Astrocyte (in vitro differentiated cells and primary cell): ENCODE measurements around the gene CALY. TPM values are rescaled to one million over a fixed set of nuclear protein-coding genes. Genes with fewer than 3 reads are reported as not detected.

Source experiments
- DNase-seq: peaks from one replicate; pipeline ENCODE4 v3.0.0-alpha.2; 2010; ENCODE audit warnings: low read depth
- FAIRE-seq: peaks from 2 replicates; lab custom pipeline; 2011; peaks lifted over from hg19 to GRCh38; lab: Jason Lieb, UNC
- H2AFZ ChIP-seq: 2 replicates; pipeline ENCODE4 v1.6.0; 2012; ENCODE audit warnings: low read depth, low read length, inconsistent platforms
- H3K27ac ChIP-seq: 2 replicates; pipeline ENCODE4 v1.5.1; 2011; ENCODE audit warnings: low read depth, low read length, inconsistent platforms
- H3K27me3 ChIP-seq: 2 replicates; pipeline ENCODE4 v1.6.0; 2011; ENCODE audit warnings: low read length, inconsistent platforms; ENCODE audit not compliant: insufficient read depth
- H3K36me3 ChIP-seq: 2 replicates; pipeline ENCODE4 v1.5.1; 2011; ENCODE audit warnings: low read length, inconsistent platforms; ENCODE audit not compliant: insufficient read depth
- H3K4me1 ChIP-seq: 2 replicates; pipeline ENCODE4 v1.5.1; 2011; ENCODE audit warnings: low read length, inconsistent platforms; ENCODE audit not compliant: insufficient read depth
- H3K4me2 ChIP-seq: 2 replicates; pipeline ENCODE4 v1.6.0; 2012; ENCODE audit warnings: low read length, inconsistent platforms
- H3K4me3 ChIP-seq: 2 replicates; pipeline ENCODE4 v1.5.1; 2011; ENCODE audit warnings: low read depth, mild to moderate bottlenecking, low read length, inconsistent platforms; ENCODE audit not compliant: insufficient read depth
- H3K79me2 ChIP-seq: 2 replicates; pipeline ENCODE4 v1.6.0; 2012; ENCODE audit warnings: mild to moderate bottlenecking, low read length, inconsistent platforms; ENCODE audit not compliant: insufficient read depth
- H3K9ac ChIP-seq: 2 replicates; pipeline ENCODE4 v1.6.0; 2012; ENCODE audit warnings: mild to moderate bottlenecking, low read length, inconsistent platforms
- H3K9me3 ChIP-seq: 2 replicates; pipeline ENCODE4 v1.5.1; 2012; ENCODE audit warnings: low read depth, mild to moderate bottlenecking, low read length, inconsistent platforms; ENCODE audit not compliant: insufficient read depth
- H4K20me1 ChIP-seq: 2 replicates; pipeline ENCODE4 v1.6.0; 2012; ENCODE audit warnings: low read length, inconsistent platforms; ENCODE audit not compliant: insufficient read depth
- H3K27ac Mint-ChIP-seq: one replicate; pipeline ENCODE4 v1.8.0; 2021; ENCODE audit warnings: mild to moderate bottlenecking, mixed read lengths; ENCODE audit not compliant: unreplicated experiment
- H3K27me3 Mint-ChIP-seq: one replicate; pipeline ENCODE4 v1.8.0; 2021; ENCODE audit warnings: low read depth, mixed read lengths; ENCODE audit not compliant: unreplicated experiment
- H3K36me3 Mint-ChIP-seq: one replicate; pipeline ENCODE4 v1.8.0; 2021; ENCODE audit warnings: low read depth, mixed read lengths; ENCODE audit not compliant: unreplicated experiment
- H3K4me1 Mint-ChIP-seq: one replicate; pipeline ENCODE4 v1.8.0; 2021; ENCODE audit warnings: low read depth, mixed read lengths; ENCODE audit not compliant: unreplicated experiment
- H3K4me3 Mint-ChIP-seq: one replicate; pipeline ENCODE4 v1.8.0; 2021; ENCODE audit warnings: mild to moderate bottlenecking, moderate library complexity, mixed read lengths; ENCODE audit not compliant: unreplicated experiment
- H3K9me3 Mint-ChIP-seq: one replicate; pipeline ENCODE4 v1.8.0; 2021; ENCODE audit warnings: mild to moderate bottlenecking, mixed read lengths; ENCODE audit not compliant: unreplicated experiment
- CTCF ChIP-seq: IDR thresholded peaks from 2 replicates; pipeline ENCODE4 v1.5.1; 2011; ENCODE audit warnings: low read depth, mild to moderate bottlenecking, inconsistent platforms, low read length, moderate library complexity; ENCODE audit not compliant: insufficient read depth
- EZH2 ChIP-seq: IDR thresholded peaks from 2 replicates; pipeline ENCODE4 v1.6.1; 2012; ENCODE audit warnings: mild to moderate bottlenecking, low read length, inconsistent platforms; ENCODE audit not compliant: insufficient read depth
- total RNA-seq: library from RNA; stranded (reverse); gene quantifications from 2 replicates; pipeline ENCODE4 v1.2.1, GENCODE V29; 2021

Gene CALY
- total RNA-seq, 1 donor from 2014 or later, result 1.1 TPM

GRCh38 chr10:133366751-133367150 lies 30.1 kb upstream of the CALY start:
- no peaks in the 10 kb centered on the region for H3K9me3 Mint-ChIP-seq
- peaks cover 18% of the 10 kb centered on the region for H3K36me3 Mint-ChIP-seq
- Histone ChIP-seq H3K9me3 (no peaks in the 10 kb centered on the region), H4K20me1 (peaks cover 5% of the 10 kb centered on the region), H3K36me3 (peaks cover 5% of the 10 kb centered on the region), H3K9ac (no peak overlapping the region), H3K4me1 (no peaks in the 10 kb centered on the region), H3K27ac (no peak overlapping the region), H3K79me2 (peaks cover 3% of the 10 kb centered on the region), H3K27me3 (no peaks in the 10 kb centered on the region), H3K4me2 (no peak overlapping the region), H3K4me3 (no peak overlapping the region), H2AFZ (no peak overlapping the region)
- FAIRE-seq, result no peak
- no peaks in the 10 kb centered on the region for H3K4me1 Mint-ChIP-seq
- H3K27me3 Mint-ChIP-seq, result no peaks in the 10 kb centered on the region
- TF ChIP-seq CTCF (no peak), EZH2 (no peak)
- no peak overlapping the region for H3K4me3 Mint-ChIP-seq
- DNase-seq, result no peak
- H3K27ac Mint-ChIP-seq, result no peak overlapping the region

GRCh38 chr10:133366130-133366478 lies 29.4 kb upstream of the CALY start:
- Mint-ChIP-seq H3K27ac (no peak overlapping the region), H3K4me1 (no peaks in the 10 kb centered on the region)

More at GRCh38 chr10:133366130-133366478, 29.4 kb upstream of the CALY start:
- H3K9me3 Mint-ChIP-seq, result no peaks in the 10 kb centered on the region
- Histone ChIP-seq H3K36me3 (peaks cover 5% of the 10 kb centered on the region), H4K20me1 (peaks cover 5% of the 10 kb centered on the region), H3K9ac (no peak overlapping the region), H3K9me3 (no peaks in the 10 kb centered on the region), H3K27me3 (no peaks in the 10 kb centered on the region), H3K4me1 (no peaks in the 10 kb centered on the region), H3K4me3 (no peak overlapping the region), H3K79me2 (no peaks in the 10 kb centered on the region), H3K27ac (no peak overlapping the region), H3K4me2 (no peak overlapping the region), H2AFZ (no peak overlapping the region)
- H3K4me3 Mint-ChIP-seq, result no peak overlapping the region
- no peaks in the 10 kb centered on the region for H3K27me3 Mint-ChIP-seq
- no peak for TF ChIP-seq CTCF
- no peak for TF ChIP-seq EZH2
- FAIRE-seq, result no peak
- no peak for DNase-seq
- H3K36me3 Mint-ChIP-seq, result peaks cover 18% of the 10 kb centered on the region
